GM23248 (cell line): Measurements from ENCODE around the gene CHRND. TPM values are rescaled to one million over a fixed set of nuclear protein-coding genes. Genes with fewer than 3 reads are reported as not detected.
A peak's percentile ranks its signal among the peaks of the same experiment; 100 is the strongest.

Experiments used
- DNase-seq: peaks from one replicate; pipeline ENCODE4 v3.0.0-alpha.2; 2015
- H2AFZ ChIP-seq: fragments of 200-600 bp; sonication (generic); 2 replicates; pipeline ENCODE4 v1.6.1; 2016; ENCODE audit warnings: antibody characterized with exemption
- H3F3A ChIP-seq: fragments of 200-600 bp; sonication (generic); 2 replicates; pipeline ENCODE4 v1.6.1; 2016; ENCODE audit warnings: mild to moderate bottlenecking, antibody characterized with exemption, mixed run types; ENCODE audit not compliant: insufficient read depth
- H3K27ac ChIP-seq: fragments of 200-600 bp; sonication (generic); 2 replicates; pipeline ENCODE4 v1.5.1; 2016; ENCODE audit warnings: mild to moderate bottlenecking
- H3K27me3 ChIP-seq: fragments of 200-600 bp; sonication (generic); replicated peaks from 2 replicates; pipeline ENCODE4 v1.6.1; 2016; ENCODE audit warnings: mild to moderate bottlenecking; ENCODE audit not compliant: insufficient read depth
- H3K36me3 ChIP-seq: fragments of 200-600 bp; sonication (generic); 2 replicates; pipeline ENCODE4 v1.6.1; 2016; ENCODE audit warnings: low read depth, mild to moderate bottlenecking
- H3K4me1 ChIP-seq: fragments of 200-600 bp; sonication (generic); 2 replicates; pipeline ENCODE4 v1.6.1; 2016; ENCODE audit warnings: mild to moderate bottlenecking; ENCODE audit not compliant: insufficient read depth
- H3K4me2 ChIP-seq: fragments of 200-600 bp; sonication (generic); one replicate; pipeline ENCODE4 v1.6.1; 2016; ENCODE audit warnings: mild to moderate bottlenecking; ENCODE audit not compliant: unreplicated experiment
- H3K4me3 ChIP-seq: fragments of 200-600 bp; sonication (generic); 2 replicates; pipeline ENCODE4 v1.5.1; 2016; ENCODE audit warnings: mild to moderate bottlenecking
- H3K79me2 ChIP-seq: fragments of 200-600 bp; sonication (generic); 2 replicates; pipeline ENCODE4 v1.6.1; 2016; ENCODE audit warnings: mild to moderate bottlenecking; ENCODE audit not compliant: insufficient read depth
- H3K9ac ChIP-seq: fragments of 200-600 bp; sonication (generic); 2 replicates; pipeline ENCODE4 v1.6.1; 2016; ENCODE audit warnings: mild to moderate bottlenecking
- H3K9me2 ChIP-seq: fragments of 200-600 bp; sonication (generic); 2 replicates; pipeline ENCODE4 v1.6.1; 2016; ENCODE audit warnings: mixed run types, mild to moderate bottlenecking, moderate library complexity; ENCODE audit not compliant: insufficient read depth
- H3K9me3 ChIP-seq: fragments of 200-600 bp; sonication (generic); one replicate; pipeline ENCODE4 v1.6.1; 2017; ENCODE audit warnings: low read depth
- H4K20me1 ChIP-seq: fragments of 200-600 bp; sonication (generic); 2 replicates; pipeline ENCODE4 v1.6.0; 2016; ENCODE audit not compliant: insufficient read depth
- EZH2 ChIP-seq: fragments of 200-600 bp; sonication (generic); IDR thresholded peaks from 2 replicates; pipeline ENCODE4 v1.6.1; 2018; ENCODE audit warnings: antibody characterized with exemption, mild to moderate bottlenecking; ENCODE audit not compliant: insufficient read depth, poor library complexity, severe bottlenecking
- EZH2phosphoT487 ChIP-seq: fragments of 200-600 bp; sonication (generic); IDR thresholded peaks from 2 replicates; pipeline ENCODE4 v1.6.1; 2018; ENCODE audit warnings: antibody characterized with exemption, moderate library complexity, mild to moderate bottlenecking, low read depth; ENCODE audit not compliant: insufficient read depth
- WGBS, 2 experiments: methylation state at CpG; one replicate each; pipeline ENCODE4 v1.1.6; 2015 to 2017; ENCODE audit warnings: low lambda C conversion rate in 2 of 2, low coverage in 1 of 2; ENCODE audit errors: missing lambda C conversion rate in 2 of 2; 5-methylcytosine and 5-hydroxymethylcytosine counted together
- in situ Hi-C: fragments of 300-500 bp; cut with MboI; formaldehyde crosslinking; loops from 2 replicates; pipeline ENCODE4 v1.15.0; 2020
- polyA plus RNA-seq: library from polyadenylated mRNA; unstranded; fragments of >200 nt; fragmentation: Nextera tagmentation; extraction: Ambion mirVana; gene quantifications from 2 replicates; pipeline ENCODE4 v1.2.1, GENCODE V29; 2016
- total RNA-seq: library from RNA; depleted of rRNA; stranded (reverse); fragments of >200 nt; shearing (Covaris generic); gene quantifications from 2 replicates; pipeline ENCODE4 v1.2.3, GENCODE V29; 2014

Gene CHRND
- total and polyA plus RNA-seq, 2 experiments from 2014 or later: not detected

GRCh38 chr2:232525199-232525598 is 761 bp upstream of the CHRND start:
- Histone ChIP-seq H2AFZ (no peak overlapping the region), H4K20me1 (no peaks in the 10 kb centered on the region), H3K9me3 (no peaks in the 10 kb centered on the region), H3K27me3 (peaks cover 34% of the 10 kb centered on the region), H3K4me2 (no peak overlapping the region), H3K27ac (no peak overlapping the region), H3K4me3 (no peak overlapping the region), H3K4me1 (no peaks in the 10 kb centered on the region), H3K9ac (no peak overlapping the region), H3F3A (no peaks in the 10 kb centered on the region), H3K9me2 (no peaks in the 10 kb centered on the region), H3K79me2 (no peaks in the 10 kb centered on the region), H3K36me3 (no peaks in the 10 kb centered on the region)
- WGBS, 2 experiments: 73 to 80% methylated on average over 8 to 10 of the region's 14 CpGs
- TF ChIP-seq EZH2phosphoT487: no peak
- no peak for TF ChIP-seq EZH2
- DNase-seq: no peak
- in situ Hi-C loops: loop anchor here (25.0 kb wide), 1 partner anchor 613 kb away; no protein-coding TSS in a partner anchor

GRCh38 chr2:232526372-232526941 is 497 bp downstream of the CHRND start:
- H3K4me2 ChIP-seq: no peak overlapping the region

GRCh38 chr2:232527905-232528470 is 2.0 kb downstream of the CHRND start:
- no peaks in the 10 kb centered on the region for H4K20me1 ChIP-seq
- no peak overlapping the region for H3K4me2 ChIP-seq
- peaks cover 20% of the 10 kb centered on the region for H3K27me3 ChIP-seq
- no peaks in the 10 kb centered on the region for H3K4me1 ChIP-seq
- H3K79me2 ChIP-seq: no peaks in the 10 kb centered on the region
- 70 to 74% methylated on average over 6 of the region's 6 CpGs for WGBS, 2 experiments
- no peaks in the 10 kb centered on the region for H3F3A ChIP-seq
- TF ChIP-seq EZH2phosphoT487 (no peak), EZH2 (no peak)
- H3K4me3 ChIP-seq: no peak overlapping the region
- H3K27ac ChIP-seq: no peak overlapping the region
- no peak overlapping the region for H3K9ac ChIP-seq
- DNase-seq: no peak
- no peaks in the 10 kb centered on the region for H3K9me2 ChIP-seq
- H2AFZ ChIP-seq: no peak overlapping the region
- H3K36me3 ChIP-seq: no peaks in the 10 kb centered on the region
- no peaks in the 10 kb centered on the region for H3K9me3 ChIP-seq
- in situ Hi-C loops: loop anchor here (25.0 kb wide), 1 partner anchor 616 kb away; no protein-coding TSS in a partner anchor

More at GRCh38 chr2:232526372-232526941, 497 bp downstream of the CHRND start:
- Histone ChIP-seq H3F3A (no peaks in the 10 kb centered on the region), H3K4me1 (no peaks in the 10 kb centered on the region), H4K20me1 (no peaks in the 10 kb centered on the region), H2AFZ (no peak overlapping the region), H3K9me3 (no peaks in the 10 kb centered on the region), H3K27me3 (peaks cover 23% of the 10 kb centered on the region), H3K4me3 (no peak overlapping the region), H3K79me2 (no peaks in the 10 kb centered on the region), H3K9ac (no peak overlapping the region), H3K36me3 (no peaks in the 10 kb centered on the region), H3K9me2 (no peaks in the 10 kb centered on the region), H3K27ac (no peak overlapping the region)
- in situ Hi-C loops: loop anchor here (25.0 kb wide), 1 partner anchor 614 kb away; no protein-coding TSS in a partner anchor
- TF ChIP-seq EZH2phosphoT487 (no peak), EZH2 (no peak)
- no peak for DNase-seq
- WGBS, 2 experiments: 60 to 72% methylated on average over 13 of the region's 13 CpGs

- Histone ChIP-seq H3K36me3 (no peaks in the 10 kb centered on the region), H3K9me3 (no peaks in the 10 kb centered on the region), H3K27ac (no peak overlapping the region), H2AFZ (no peak overlapping the region), H3K4me2 (no peak overlapping the region), H3F3A (no peaks in the 10 kb centered on the region), H3K4me1 (no peaks in the 10 kb centered on the region), H3K9me2 (no peaks in the 10 kb centered on the region), H3K9ac (no peak overlapping the region), H3K79me2 (no peaks in the 10 kb centered on the region), H3K4me3 (no peak overlapping the region), H3K27me3 (peaks cover 10% of the 10 kb centered on the region), H4K20me1 (no peaks in the 10 kb centered on the region)
- TF ChIP-seq EZH2 (no peak), EZH2phosphoT487 (no peak)
- peak; percentile 55 for DNase-seq
- WGBS, 2 experiments: 52 to 58% methylated on average over 11 of the region's 11 CpGs
- in situ Hi-C loops: loop anchor here (25.0 kb wide), 1 partner anchor 617 kb away; no protein-coding TSS in a partner anchor
These were observed 2.9 kb downstream of the CHRND start for GRCh38 chr2:232528746-232529460.
